Measurements from ENCODE around the gene TICAM2.

Gene TICAM2

GRCh38 chr5:115530426-115530825 lies 71.9 kb downstream of the TICAM2 start:
- DNase-seq = no peak

Data from NCI-H146 (cell line).